GM19468 (cell line): ENCODE measurements around the gene CGB7.
"Not testable (repeated sequence)": the region's sequence is repeated elsewhere in the genome, so short reads cannot be mapped to it uniquely, and the experiment has no call there.

ENCODE experiments used
- ATAC-seq: cut with Tn5 transposase; IDR thresholded peaks from one replicate; pipeline ENCODE4 v1.9.1; 2021; ENCODE audit warnings: mild to moderate bottlenecking, moderate library complexity, moderate number of reproducible peaks; ENCODE audit not compliant: unreplicated experiment; ENCODE audit errors: extremely low read depth

CGB7 gene

GRCh38 chr19:49043548-49043947 is 14.0 kb downstream of the CGB7 start, which contains the start of gene CGB5:
Gene CGB5, plus strand, starts transcription at chr19:49043848. Its CDS starts 362 bp downstream, at chr19:49044210.
- not testable (repeated sequence) for ATAC-seq

GRCh38 chr19:49042666-49043065 is 14.9 kb downstream of the CGB7 start:
- not testable (repeated sequence) for ATAC-seq

GRCh38 chr19:49042177-49042576 is 15.4 kb downstream of the CGB7 start:
- no peak for ATAC-seq

- not testable (repeated sequence) for ATAC-seq
These were observed 17.8 kb downstream of the CGB7 start for GRCh38 chr19:49039736-49040135.

- not testable (repeated sequence) for ATAC-seq
These were observed 18.8 kb downstream of the CGB7 start for GRCh38 chr19:49038557-49039276.

- ATAC-seq = not testable (repeated sequence)
These were observed 19.4 kb downstream of the CGB7 start for GRCh38 chr19:49038111-49038510.

GRCh38 chr19:49036815-49037214 is 20.7 kb downstream of the CGB7 start, which contains the start of gene CGB1:
Gene CGB1, minus strand, starts transcription at chr19:49036895. Its CDS starts 184 bp downstream, at chr19:49036711.
- ATAC-seq = not testable (repeated sequence)

GRCh38 chr19:49031642-49032301 is 25.8 kb downstream of the CGB7 start, which contains the start of gene CGB2:
Gene CGB2, plus strand, starts transcription at chr19:49031890. Its CDS starts 206 bp downstream, at chr19:49032096.
- not testable (repeated sequence) for ATAC-seq

- not testable (repeated sequence) for ATAC-seq
These were observed 27.2 kb downstream of the CGB7 start for GRCh38 chr19:49030323-49030722.

GRCh38 chr19:49029749-49030148 is 27.8 kb downstream of the CGB7 start:
- not testable (repeated sequence) for ATAC-seq

- ATAC-seq = not testable (repeated sequence)
These were observed 28.9 kb downstream of the CGB7 start for GRCh38 chr19:49028686-49029085.

GRCh38 chr19:49025599-49025998 is 31.9 kb downstream of the CGB7 start:
- not testable (repeated sequence) for ATAC-seq

GRCh38 chr19:49025088-49025487 is 32.5 kb downstream of the CGB7 start:
- ATAC-seq = not testable (repeated sequence)

- ATAC-seq = not testable (repeated sequence)
These were observed 33.3 kb downstream of the CGB7 start, which contains the start of gene CGB3 for GRCh38 chr19:49024233-49024632. Gene CGB3, minus strand, starts transcription at chr19:49024333. Its CDS starts 362 bp downstream, at chr19:49023971.

- no peak for ATAC-seq
These were observed 35.4 kb downstream of the CGB7 start for GRCh38 chr19:49022116-49022515.

GRCh38 chr19:49020931-49021895 is 36.3 kb downstream of the CGB7 start:
- ATAC-seq = no peak

GRCh38 chr19:49020342-49020741 is 37.2 kb downstream of the CGB7 start:
- no peak for ATAC-seq

- no peak for ATAC-seq
These were observed 38.2 kb downstream of the CGB7 start for GRCh38 chr19:49019242-49019932.
